OCI-LY7 (cell line): ENCODE data around the gene TRA2A.

Experiments
- CTCF ChIP-seq: fragments of 200-600 bp; sonication (generic); conservative IDR thresholded peaks from 2 replicates; pipeline ENCODE4 v1.5.1; 2014; ENCODE audit warnings: mild to moderate bottlenecking, antibody characterized with exemption, low read length, moderate library complexity, mixed read lengths
- EZH2phosphoT487 ChIP-seq: fragments of 200-600 bp; sonication (generic); IDR thresholded peaks from 2 replicates; pipeline ENCODE4 v1.6.1; 2018; ENCODE audit warnings: low read depth, borderline replicate concordance, mild to moderate bottlenecking, mixed run types, antibody characterized with exemption, low read length, moderate library complexity, mixed read lengths

GRCh38 chr7:23468526-23469149 is 63.1 kb downstream of the TRA2A start:
- TF ChIP-seq CTCF (no peak; the same call in 1 of the 2 replicates), EZH2phosphoT487 (no peak)
